DND-41 (cell line): ENCODE measurements around the gene PRR19.

Source experiments
- CTCF ChIP-seq: IDR thresholded peaks from 2 replicates; pipeline ENCODE4 v1.5.1; 2012; ENCODE audit warnings: borderline replicate concordance, low read length, moderate library complexity, mild to moderate bottlenecking; ENCODE audit not compliant: poor library complexity, severe bottlenecking; ENCODE audit errors: extremely low read depth
- EZH2 ChIP-seq: IDR thresholded peaks from 3 replicates; pipeline ENCODE4 v1.6.1; 2012; ENCODE audit warnings: borderline replicate concordance, low read depth, mild to moderate bottlenecking, moderate library complexity, low read length, inconsistent platforms; ENCODE audit not compliant: severe bottlenecking

GRCh38 chr19:42334697-42335373 lies 32.9 kb downstream of the PRR19 start:
- no peak for TF ChIP-seq CTCF
- no peak for TF ChIP-seq EZH2
